Measurements from ENCODE around the gene UBAP2.

UBAP2 gene

GRCh38 chr9:33932078-33932807 is 116.4 kb downstream of the UBAP2 start:
- Histone ChIP-seq H3K27me3 (replicated peaks; ENCODE audit: control insufficient read depth, insufficient read depth, low read length) (no peaks in the 10 kb centered on the region), H3K9ac (ENCODE audit: low read length) (no peak overlapping the region), H3K9me3 (ENCODE audit: control insufficient read depth, low read length) (no peaks in the 10 kb centered on the region), H3K4me1 (ENCODE audit: control insufficient read depth, insufficient read depth, low read length) (no peaks in the 10 kb centered on the region), H3K36me3 (ENCODE audit: control insufficient read depth, insufficient read depth, low read length, severe bottlenecking) (peaks cover 77% of the 10 kb centered on the region), H3K4me3 (ENCODE audit: low read length) (no peak overlapping the region)
- DNase-seq (ENCODE audit: low read depth) = no peak

- H3K9ac ChIP-seq (ENCODE audit: low read length) = no peak overlapping the region
- no peaks in the 10 kb centered on the region for H3K27me3 ChIP-seq (replicated peaks; ENCODE audit: control insufficient read depth, insufficient read depth, low read length)
- H3K4me3 ChIP-seq (ENCODE audit: low read length) = no peak overlapping the region
- H3K36me3 ChIP-seq (ENCODE audit: control insufficient read depth, insufficient read depth, low read length, severe bottlenecking) = peaks cover 85% of the 10 kb centered on the region
- no peaks in the 10 kb centered on the region for H3K4me1 ChIP-seq (ENCODE audit: control insufficient read depth, insufficient read depth, low read length)
- no peaks in the 10 kb centered on the region for H3K9me3 ChIP-seq (ENCODE audit: control insufficient read depth, low read length)
- no peak for DNase-seq (ENCODE audit: low read depth)
Observed at GRCh38 chr9:33931326-33931725, 117.4 kb downstream of the UBAP2 start.

DNA sequence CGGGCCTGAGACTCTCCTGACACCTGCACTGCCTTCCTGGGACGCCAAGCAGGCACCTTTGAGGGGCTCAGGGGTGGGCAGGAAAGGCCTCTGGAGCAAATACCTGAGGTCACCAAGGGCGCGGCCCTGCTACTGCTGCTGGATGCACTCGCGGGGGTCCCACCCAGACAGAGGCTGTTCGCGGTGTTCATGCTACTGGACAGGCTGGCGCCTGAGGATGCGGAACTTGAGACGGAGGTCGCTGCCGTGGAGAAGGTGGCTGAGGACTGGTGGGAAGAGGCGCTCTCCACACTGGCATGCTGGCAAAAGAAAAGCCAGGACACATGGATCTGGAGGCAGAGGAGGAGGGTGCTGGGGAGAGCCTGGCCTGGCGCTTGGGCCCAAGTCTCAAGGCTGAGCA is 121.0 kb downstream of the UBAP2 start:
- Histone ChIP-seq H3K36me3 (ENCODE audit: control insufficient read depth, insufficient read depth, low read length, severe bottlenecking) (peaks cover 84% of the 10 kb centered on the region), H3K27me3 (replicated peaks; ENCODE audit: control insufficient read depth, insufficient read depth, low read length) (no peaks in the 10 kb centered on the region), H3K4me1 (ENCODE audit: control insufficient read depth, insufficient read depth, low read length) (peaks cover 19% of the 10 kb centered on the region), H3K9me3 (ENCODE audit: control insufficient read depth, low read length) (no peaks in the 10 kb centered on the region), H3K4me3 (ENCODE audit: low read length) (no peak overlapping the region), H3K9ac (ENCODE audit: low read length) (no peak overlapping the region)
- no peak for DNase-seq (ENCODE audit: low read depth)

GRCh38 chr9:33926746-33927485 is 121.8 kb downstream of the UBAP2 start:
- Histone ChIP-seq H3K4me1 (ENCODE audit: control insufficient read depth, insufficient read depth, low read length) (peaks cover 19% of the 10 kb centered on the region), H3K36me3 (ENCODE audit: control insufficient read depth, insufficient read depth, low read length, severe bottlenecking) (peaks cover 84% of the 10 kb centered on the region), H3K27me3 (replicated peaks; ENCODE audit: control insufficient read depth, insufficient read depth, low read length) (no peaks in the 10 kb centered on the region), H3K9ac (ENCODE audit: low read length) (no peak overlapping the region), H3K4me3 (ENCODE audit: low read length) (no peak overlapping the region), H3K9me3 (ENCODE audit: control insufficient read depth, low read length) (no peaks in the 10 kb centered on the region)
- no peak for DNase-seq (ENCODE audit: low read depth)

GRCh38 chr9:33924978-33925797 is 123.5 kb downstream of the UBAP2 start:
- peak; percentile 72 for DNase-seq (ENCODE audit: low read depth)

DNA sequence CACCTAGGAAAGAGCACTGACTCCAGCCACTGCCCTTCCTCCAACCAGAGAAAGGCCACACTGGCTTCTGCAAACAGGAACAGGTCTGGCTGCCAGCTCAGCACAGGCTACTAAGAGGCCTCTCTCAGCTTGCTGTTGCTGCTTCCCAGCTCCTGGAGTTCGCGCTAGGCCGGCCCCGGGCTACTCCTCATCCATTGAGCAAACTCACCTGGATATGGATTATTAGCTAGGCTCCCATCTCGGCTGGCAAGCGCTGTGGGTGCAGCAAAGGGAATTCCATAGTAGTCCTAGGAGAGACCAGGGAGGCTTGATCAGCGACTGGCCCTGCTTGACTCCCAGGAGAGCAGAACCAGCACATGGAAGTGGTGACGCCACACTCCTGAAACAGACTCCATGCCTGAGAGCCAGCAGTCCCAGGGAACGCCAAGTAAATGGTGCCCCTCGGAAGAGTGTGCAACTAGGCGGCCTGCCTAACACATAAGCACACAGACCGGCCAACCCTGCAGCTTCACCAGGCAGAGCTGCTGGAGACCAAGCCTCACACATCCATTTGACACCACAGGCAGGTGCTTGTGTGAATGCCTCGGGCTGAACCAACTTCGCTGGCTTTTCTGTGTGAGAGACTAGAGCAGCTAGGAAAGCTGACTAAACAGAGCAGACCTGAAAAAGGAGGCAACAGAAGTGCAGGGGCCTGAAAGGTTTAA is 124.5 kb downstream of the UBAP2 start:
- Histone ChIP-seq H3K9ac (ENCODE audit: low read length) (peak overlapping the region; percentile 27), H3K36me3 (ENCODE audit: control insufficient read depth, insufficient read depth, low read length, severe bottlenecking) (peaks cover 98% of the 10 kb centered on the region), H3K27me3 (replicated peaks; ENCODE audit: control insufficient read depth, insufficient read depth, low read length) (no peaks in the 10 kb centered on the region), H3K9me3 (ENCODE audit: control insufficient read depth, low read length) (no peaks in the 10 kb centered on the region), H3K4me3 (ENCODE audit: low read length) (no peak overlapping the region), H3K4me1 (ENCODE audit: control insufficient read depth, insufficient read depth, low read length) (peaks cover 19% of the 10 kb centered on the region)
- DNase-seq (ENCODE audit: low read depth) = no peak

More at GRCh38 chr9:33924978-33925797, 123.5 kb downstream of the UBAP2 start:
- H3K27me3 ChIP-seq (replicated peaks; ENCODE audit: control insufficient read depth, insufficient read depth, low read length) = no peaks in the 10 kb centered on the region
- peaks cover 19% of the 10 kb centered on the region for H3K4me1 ChIP-seq (ENCODE audit: control insufficient read depth, insufficient read depth, low read length)
- no peak overlapping the region for H3K4me3 ChIP-seq (ENCODE audit: low read length)
- H3K9ac ChIP-seq (ENCODE audit: low read length) = peak overlapping the region; percentile 5
- H3K9me3 ChIP-seq (ENCODE audit: control insufficient read depth, low read length) = no peaks in the 10 kb centered on the region
- H3K36me3 ChIP-seq (ENCODE audit: control insufficient read depth, insufficient read depth, low read length, severe bottlenecking) = peaks cover 89% of the 10 kb centered on the region

DNA sequence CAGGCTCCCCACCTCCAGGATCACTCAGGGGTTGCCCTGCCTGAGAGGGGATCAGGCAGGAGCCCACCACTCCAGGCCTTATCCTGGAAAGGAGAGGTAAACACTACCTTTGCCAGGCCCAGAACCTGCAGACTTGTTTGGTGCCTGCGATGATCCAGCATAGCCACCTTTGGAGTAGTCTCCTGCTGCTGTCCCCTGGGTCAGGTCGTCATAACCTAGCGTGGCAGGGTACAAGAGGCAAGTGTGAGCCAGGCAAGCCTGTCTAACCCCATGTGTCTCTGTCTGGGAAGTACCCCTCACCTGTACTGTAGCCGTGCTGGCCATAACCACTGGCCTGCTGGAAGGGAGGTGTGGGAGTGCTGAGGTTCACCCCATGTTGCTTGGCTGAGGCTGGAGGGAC is 125.6 kb downstream of the UBAP2 start:
- Histone ChIP-seq H3K9ac (ENCODE audit: low read length) (no peak overlapping the region), H3K4me3 (ENCODE audit: low read length) (no peak overlapping the region), H3K27me3 (replicated peaks; ENCODE audit: control insufficient read depth, insufficient read depth, low read length) (no peaks in the 10 kb centered on the region), H3K9me3 (ENCODE audit: control insufficient read depth, low read length) (no peaks in the 10 kb centered on the region), H3K4me1 (ENCODE audit: control insufficient read depth, insufficient read depth, low read length) (peaks cover 19% of the 10 kb centered on the region), H3K36me3 (ENCODE audit: control insufficient read depth, insufficient read depth, low read length, severe bottlenecking) (peaks cover 98% of the 10 kb centered on the region)
- DNase-seq (ENCODE audit: low read depth) = no peak

GRCh38 chr9:33921967-33922895 is 126.5 kb downstream of the UBAP2 start:
- H3K9me3 ChIP-seq (ENCODE audit: control insufficient read depth, low read length) = no peaks in the 10 kb centered on the region
- peak; percentile 41 for DNase-seq (ENCODE audit: low read depth)
- peaks cover 19% of the 10 kb centered on the region for H3K4me1 ChIP-seq (ENCODE audit: control insufficient read depth, insufficient read depth, low read length)
- H3K4me3 ChIP-seq (ENCODE audit: low read length) = no peak overlapping the region
- peaks cover 98% of the 10 kb centered on the region for H3K36me3 ChIP-seq (ENCODE audit: control insufficient read depth, insufficient read depth, low read length, severe bottlenecking)
- H3K27me3 ChIP-seq (replicated peaks; ENCODE audit: control insufficient read depth, insufficient read depth, low read length) = no peaks in the 10 kb centered on the region
- H3K9ac ChIP-seq (ENCODE audit: low read length) = no peak overlapping the region

GRCh38 chr9:33919276-33919897 is 129.3 kb downstream of the UBAP2 start:
- Histone ChIP-seq H3K4me3 (ENCODE audit: low read length) (no peak overlapping the region), H3K36me3 (ENCODE audit: control insufficient read depth, insufficient read depth, low read length, severe bottlenecking) (peaks cover 88% of the 10 kb centered on the region), H3K27me3 (replicated peaks; ENCODE audit: control insufficient read depth, insufficient read depth, low read length) (no peaks in the 10 kb centered on the region), H3K9me3 (ENCODE audit: control insufficient read depth, low read length) (no peaks in the 10 kb centered on the region), H3K9ac (ENCODE audit: low read length) (no peak overlapping the region), H3K4me1 (ENCODE audit: control insufficient read depth, insufficient read depth, low read length) (peaks cover 8% of the 10 kb centered on the region)
- no peak for DNase-seq (ENCODE audit: low read depth)

- H3K4me1 ChIP-seq (ENCODE audit: control insufficient read depth, insufficient read depth, low read length) = peaks cover 7% of the 10 kb centered on the region
- no peak overlapping the region for H3K4me3 ChIP-seq (ENCODE audit: low read length)
- H3K27me3 ChIP-seq (replicated peaks; ENCODE audit: control insufficient read depth, insufficient read depth, low read length) = no peaks in the 10 kb centered on the region
- H3K36me3 ChIP-seq (ENCODE audit: control insufficient read depth, insufficient read depth, low read length, severe bottlenecking) = peaks cover 87% of the 10 kb centered on the region
- no peaks in the 10 kb centered on the region for H3K9me3 ChIP-seq (ENCODE audit: control insufficient read depth, low read length)
- no peak for DNase-seq (ENCODE audit: low read depth)
- no peak overlapping the region for H3K9ac ChIP-seq (ENCODE audit: low read length)
Observed at GRCh38 chr9:33917036-33917435, 131.7 kb downstream of the UBAP2 start.
